Measurements from ENCODE around the gene PPCS.
"Not testable (repeated sequence)": the region's sequence is repeated elsewhere in the genome, so short reads cannot be mapped to it uniquely, and the experiment has no call there.

PPCS gene

DNA sequence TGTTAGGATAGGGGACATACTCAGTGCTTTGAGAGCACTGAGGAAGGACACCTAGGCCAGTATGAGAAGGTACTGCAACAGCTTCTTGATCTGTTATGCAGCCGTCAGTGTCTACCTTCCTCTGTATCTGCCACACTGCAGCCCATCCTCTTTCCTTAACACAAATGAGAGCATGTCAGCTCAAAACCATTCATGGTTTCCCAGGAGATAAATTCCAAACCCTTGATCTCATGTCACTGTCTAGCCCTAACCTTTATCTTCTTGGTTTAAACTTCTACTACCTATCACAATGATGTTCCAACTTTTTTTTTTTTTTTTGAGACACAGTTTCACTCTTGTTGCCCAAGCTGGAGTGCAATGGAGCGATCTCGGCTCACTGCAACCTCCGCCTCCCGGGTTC, 1.9 kb upstream of the PPCS start:
- DNase-seq: no peak

DNA sequence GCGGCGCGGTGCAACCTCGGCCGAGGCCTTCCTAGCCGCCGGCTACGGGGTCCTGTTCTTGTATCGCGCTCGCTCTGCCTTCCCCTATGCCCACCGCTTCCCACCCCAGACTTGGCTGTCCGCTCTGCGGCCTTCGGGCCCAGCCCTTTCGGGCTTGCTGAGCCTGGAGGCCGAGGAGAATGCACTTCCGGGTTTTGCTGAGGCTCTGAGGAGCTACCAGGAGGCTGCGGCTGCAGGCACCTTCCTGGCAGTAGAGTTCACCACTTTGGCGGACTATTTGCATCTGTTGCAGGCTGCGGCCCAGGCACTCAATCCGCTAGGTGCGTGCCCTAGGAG, 379 bp downstream of the PPCS start:
- DNase-seq: no peak

DNA sequence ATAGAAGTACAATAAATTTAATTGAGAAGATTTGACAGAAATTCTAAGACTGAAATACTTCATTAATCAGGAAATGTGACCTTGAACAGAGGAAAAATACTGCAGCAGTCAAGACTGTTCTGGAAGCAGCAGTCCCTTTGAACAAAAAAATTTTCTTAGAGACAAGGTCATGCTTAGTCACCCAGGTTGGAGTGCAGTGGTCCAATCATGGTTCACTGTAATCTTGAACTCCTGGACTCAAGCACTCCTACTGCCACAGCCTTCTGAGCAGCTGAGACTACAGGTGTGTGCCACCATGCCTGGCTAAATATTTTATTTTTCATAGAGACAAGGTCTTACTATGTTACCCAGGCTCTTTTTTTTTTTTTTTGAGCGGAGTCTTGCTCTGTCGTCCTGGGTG, 4.9 kb downstream of the PPCS start:
- no peak for DNase-seq

DNA sequence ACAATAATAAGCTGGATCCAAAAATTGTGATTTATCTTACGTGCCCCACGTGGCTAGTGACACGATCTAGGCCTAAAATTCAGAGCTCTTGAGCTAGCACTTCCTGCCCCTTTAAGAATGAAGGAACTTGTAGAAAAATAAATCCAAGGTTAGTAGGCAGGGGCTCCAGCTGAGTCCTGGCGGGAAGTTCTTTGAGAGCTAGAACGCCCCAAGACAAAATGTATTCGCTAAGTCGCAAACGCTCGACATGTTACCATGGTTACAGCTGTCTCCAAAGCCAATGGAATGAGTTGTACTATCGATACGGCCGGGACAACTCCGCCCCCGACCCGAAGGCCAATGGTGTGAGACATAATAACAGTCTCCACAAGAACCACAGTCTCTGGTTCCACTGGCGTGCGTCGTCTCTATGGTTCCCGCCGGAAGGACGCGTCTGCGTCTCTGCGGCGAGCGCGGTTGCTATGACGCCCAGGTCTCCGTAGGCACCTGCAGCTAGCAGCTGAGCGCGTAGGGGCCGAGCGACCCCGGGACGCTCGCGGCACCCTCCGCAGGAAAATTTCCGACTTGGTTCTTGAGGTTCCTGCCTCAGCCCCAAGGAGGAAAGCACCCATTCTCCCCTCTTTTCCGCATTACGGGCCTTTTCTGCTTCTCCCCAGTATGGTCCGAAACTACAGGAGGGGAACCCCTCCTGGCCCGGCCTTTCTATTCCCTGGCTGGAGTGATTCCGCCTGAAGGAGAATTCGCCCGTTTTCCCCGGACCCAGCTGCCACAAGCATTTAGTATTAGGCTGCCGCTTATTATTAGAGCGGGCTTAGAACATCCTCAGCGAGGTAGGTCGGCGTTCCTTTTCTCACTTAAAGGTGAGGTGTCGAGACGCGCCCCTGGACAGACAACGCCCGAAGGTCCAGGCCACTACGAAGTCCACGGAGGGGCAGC, 6.8 kb downstream of the PPCS start, which contains the start of gene CCDC30:
Gene CCDC30 (plus strand): TSS at position 459 of the 936 bp plus-strand sequence. CDS start 17,266 bp downstream, outside the sequence.
- peak; percentile 97 for DNase-seq

DNA sequence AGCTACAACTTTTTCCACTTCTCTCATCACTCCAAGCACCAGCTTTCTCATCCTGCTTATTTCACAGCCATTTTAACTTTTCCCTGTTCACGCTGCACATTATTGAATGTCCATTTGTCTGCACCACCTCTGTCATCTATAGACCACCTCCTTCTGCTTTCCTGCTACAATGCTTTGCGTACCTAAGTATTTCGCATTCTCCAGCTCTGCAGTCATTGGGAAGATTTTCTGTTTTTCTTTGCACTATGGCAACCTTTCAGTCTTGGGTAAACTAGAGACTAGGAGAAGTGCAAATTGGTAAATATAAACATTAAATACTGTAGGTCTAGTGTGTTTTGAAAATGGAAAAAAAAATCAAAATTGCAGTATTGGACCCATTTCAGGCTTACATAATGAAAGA, 7.6 kb downstream of the PPCS start:
- no peak for DNase-seq

DNA sequence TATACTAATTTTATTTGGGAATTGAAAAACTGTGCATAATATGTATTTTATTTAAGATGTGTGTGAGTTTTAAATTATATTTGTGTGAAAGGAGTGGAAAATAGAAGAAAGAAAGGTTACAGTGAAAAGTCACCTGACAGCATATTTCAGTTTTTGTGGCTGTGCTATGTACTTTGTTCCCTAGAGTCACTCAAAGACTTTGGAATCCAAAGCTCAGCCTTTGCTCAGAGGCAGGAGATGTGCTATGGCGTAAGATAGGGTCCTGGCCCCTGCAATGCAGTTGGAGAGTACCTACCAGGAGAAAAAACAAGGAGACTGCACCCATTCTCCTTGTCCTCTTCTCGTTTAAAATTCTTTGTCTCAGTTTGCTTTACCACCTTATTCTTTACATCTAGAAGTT, 9.7 kb downstream of the PPCS start:
- no peak for DNase-seq

DNA sequence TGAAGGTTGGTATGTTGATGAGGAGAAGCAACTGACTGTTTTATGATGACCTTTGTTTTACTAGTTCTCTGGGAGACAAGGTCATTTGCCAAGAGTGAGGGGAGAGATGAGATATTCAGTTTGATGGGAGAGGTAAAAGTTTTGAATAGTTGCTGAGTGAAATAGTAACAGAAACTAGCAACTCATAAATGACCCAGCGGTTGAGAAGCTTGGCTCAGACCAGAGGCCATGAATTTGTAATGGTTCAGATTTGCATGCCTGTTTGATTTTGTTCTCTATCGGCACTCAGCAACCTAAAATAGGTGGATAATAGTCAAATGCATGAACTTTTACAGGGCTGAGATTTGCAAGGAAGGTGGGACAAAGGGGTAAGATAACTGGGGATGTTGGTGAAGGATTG, 13.4 kb downstream of the PPCS start:
- DNase-seq: no peak

DNA sequence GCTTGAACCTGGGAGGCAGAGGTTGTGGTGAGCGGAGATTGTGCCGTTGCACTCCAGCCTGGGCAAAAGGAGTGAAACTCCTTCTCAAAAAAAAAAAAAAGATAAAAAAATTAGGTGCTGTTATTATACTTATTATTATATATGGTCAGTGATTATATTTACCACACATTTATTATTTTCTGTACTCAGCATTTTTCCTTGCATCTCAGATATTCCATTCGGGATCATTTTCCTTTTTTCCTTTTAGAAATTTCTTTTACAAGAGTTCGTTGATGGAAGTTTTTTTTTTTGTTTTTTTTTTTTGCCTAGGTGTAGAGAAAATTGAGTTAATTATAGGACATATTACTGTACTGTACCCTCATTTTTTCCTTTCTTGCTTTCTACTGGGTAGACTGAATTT, 20.3 kb downstream of the PPCS start:
- no peak for DNase-seq

DNA sequence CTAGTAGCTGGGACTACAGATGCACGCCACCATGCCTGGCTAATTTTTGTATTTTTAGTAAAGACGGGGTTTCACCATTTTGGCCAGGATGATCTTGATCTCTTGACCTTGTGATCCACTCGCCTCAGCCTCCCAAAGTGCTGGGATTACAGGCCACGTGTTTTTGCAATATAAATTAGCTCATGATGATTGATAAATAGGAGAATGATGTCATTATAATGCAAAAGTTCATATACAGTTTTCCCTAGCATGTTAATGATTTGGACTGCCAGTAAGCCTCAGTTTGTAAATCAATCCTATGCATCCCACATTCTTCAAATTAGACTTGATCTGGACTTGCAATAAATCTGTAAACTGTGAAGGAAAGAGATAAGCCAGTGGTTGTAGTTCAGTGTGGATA, 21.0 kb downstream of the PPCS start:
- not testable (repeated sequence) for DNase-seq

DNA sequence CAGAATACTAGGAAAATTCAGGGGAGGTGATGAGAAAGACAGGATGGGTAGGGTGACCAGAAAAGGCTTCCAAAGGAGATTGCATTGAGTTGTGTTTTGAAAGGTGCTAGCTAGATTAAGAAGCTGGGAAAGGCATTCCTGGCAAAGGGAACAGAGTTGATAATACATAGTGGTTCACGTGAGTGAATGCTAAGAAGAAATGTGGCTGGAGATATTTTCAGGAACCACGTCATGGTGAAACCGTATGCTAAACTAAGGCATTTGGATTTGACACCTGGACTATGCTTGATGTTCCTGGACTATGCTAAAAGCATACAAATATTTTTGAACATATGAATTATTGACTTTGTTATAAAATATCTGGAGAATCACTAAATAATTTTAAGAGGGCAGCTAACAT, 21.4 kb downstream of the PPCS start:
- DNase-seq: no peak

DNA sequence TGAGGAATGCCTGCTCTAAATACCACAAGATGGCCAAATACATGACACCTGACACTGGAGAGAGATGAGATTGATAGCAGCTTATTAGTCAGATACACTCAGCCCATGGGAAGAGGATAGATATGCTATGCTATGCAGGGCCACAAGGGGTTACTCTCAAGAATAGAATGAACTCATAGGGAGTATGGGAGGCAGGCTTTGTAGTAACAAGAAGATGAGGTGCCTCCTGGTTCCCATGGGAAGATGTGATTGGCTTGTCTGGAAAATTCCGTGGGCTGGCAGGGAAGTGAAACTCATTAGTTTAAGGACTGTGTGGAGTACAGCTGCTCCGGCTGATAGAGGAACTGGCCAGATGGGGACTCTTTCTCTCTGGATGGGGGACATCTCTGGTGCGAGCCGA, 23.3 kb downstream of the PPCS start:
- no peak for DNase-seq

DNA sequence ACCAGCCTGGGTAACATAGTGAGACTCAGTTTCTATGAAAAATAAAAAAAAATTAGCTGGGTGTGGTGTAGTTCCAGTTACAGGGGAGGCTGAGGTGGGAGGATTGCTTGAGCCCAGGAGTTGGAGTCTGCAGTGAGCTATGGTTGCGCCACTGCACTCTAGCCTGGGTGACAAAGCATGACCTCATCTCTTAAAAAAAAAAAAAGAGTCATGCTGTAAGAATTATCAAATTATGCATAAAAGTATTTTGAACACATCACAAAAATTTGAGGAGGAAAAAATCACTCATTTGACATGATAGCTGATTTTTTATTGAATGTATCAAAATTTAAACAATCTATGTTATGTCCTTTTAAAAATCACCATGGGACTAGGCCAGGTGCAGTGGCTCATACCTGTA, 24.6 kb downstream of the PPCS start:
- DNase-seq: no peak

DNA sequence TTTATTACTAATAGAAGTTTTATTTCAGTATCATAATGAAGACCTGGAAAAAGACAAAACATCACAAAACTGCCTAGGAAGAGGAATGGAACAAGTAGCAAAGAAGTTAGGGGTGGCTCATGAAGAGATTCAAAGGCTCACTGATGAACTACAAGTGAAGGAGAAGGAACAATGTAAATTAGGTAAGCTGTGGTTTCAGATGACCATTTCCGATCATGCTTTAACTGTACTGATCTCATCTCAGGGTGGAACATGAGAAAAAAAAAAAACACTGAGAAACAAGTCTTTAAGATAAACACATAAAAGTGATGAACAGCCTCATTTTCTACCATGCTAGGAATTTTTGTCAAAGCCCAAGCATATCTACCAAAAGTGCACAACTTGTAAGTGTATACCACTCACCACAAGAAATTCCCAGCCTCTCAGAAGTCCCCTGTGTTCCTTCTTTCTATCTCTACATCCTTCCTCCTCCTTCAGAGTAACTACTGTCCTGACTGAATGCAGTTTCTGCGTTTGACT, 26.4 kb downstream of the PPCS start:
- DNase-seq: no peak

DNA sequence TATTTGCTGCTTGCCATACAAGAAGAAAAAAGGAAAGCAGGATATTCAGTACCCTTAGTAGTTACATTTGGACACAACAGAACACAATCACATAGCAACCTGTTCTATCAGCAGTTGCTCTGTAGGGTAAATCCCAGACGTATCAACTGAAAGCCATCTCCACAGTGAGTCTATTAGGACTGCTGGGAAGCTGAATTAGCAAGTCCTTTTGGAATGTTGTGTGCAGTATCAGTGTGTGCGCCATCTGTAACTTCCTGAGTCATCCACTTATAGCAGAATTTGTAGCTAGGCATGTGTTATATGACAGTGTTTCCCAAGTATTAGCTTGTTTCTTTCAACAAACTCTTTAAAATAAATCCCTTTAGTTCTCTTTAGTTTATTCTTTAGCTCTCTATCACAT, 28.0 kb downstream of the PPCS start:
- peak; percentile 17 for DNase-seq

DNA sequence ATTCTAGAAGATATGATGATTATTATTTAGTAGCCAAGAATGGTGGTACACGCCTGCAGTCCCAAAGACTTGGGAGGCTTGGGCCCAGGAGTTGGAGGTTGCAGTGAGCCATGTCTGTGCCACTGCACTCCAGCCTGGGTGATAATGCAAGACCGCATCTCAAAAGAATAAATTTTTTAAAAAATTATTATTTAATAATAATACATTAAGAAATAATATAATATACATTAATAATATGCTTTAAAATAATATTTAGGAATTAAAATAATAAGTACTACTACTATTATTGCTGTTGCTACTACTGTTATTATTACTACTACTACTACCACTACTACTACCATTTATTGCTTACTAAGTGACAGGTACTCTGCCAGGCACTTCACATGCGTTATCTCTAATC, 33.9 kb downstream of the PPCS start:
- no peak for DNase-seq

DNA sequence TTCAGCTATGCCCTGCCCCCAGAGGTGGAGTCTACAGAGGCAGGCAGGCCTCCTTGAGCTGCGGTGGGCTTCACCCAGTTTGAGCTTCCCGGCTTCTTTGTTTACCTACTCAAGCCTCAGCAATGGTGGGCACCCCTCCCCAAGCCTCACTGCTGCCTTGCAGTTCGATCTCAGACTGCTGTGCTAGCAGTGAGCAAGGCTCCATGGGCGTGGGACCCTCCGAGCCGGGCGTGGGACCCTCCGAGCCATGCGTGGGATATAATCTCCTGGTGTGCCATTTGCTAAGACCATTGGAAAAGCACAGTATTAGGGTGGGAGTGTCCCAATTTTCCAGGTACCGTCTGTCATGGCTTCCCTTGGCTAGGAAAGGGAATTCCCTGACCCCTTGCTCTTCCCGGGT, 45.7 kb downstream of the PPCS start:
- not testable (repeated sequence) for DNase-seq

DNA sequence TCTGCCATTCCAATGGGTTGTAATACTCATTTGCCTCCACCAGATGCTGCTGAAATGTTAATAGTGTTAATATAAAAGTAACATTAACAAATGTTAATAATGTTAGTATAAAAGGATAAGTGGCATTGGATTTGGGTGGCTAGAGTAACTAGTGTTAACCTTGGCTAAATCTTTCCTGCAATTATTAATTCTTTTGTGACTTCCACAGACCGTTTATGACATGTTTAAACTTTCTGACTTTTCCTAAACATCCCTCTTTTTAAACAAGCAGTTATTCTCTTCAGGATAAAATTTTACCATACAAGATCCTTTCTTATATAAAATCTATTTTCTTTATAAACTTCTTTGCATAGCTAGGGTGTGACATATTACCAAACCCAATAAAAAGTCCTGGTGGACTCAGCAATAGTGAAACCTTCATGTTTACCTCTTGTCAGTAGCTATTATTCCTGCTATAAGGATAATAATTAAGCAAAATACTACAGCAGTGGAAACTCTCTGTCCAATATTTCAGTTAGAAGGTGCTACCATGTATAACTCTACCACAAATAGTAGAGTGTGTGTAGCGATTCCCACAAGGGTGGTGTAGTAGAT, 48.3 kb downstream of the PPCS start:
- DNase-seq: no peak

DNA sequence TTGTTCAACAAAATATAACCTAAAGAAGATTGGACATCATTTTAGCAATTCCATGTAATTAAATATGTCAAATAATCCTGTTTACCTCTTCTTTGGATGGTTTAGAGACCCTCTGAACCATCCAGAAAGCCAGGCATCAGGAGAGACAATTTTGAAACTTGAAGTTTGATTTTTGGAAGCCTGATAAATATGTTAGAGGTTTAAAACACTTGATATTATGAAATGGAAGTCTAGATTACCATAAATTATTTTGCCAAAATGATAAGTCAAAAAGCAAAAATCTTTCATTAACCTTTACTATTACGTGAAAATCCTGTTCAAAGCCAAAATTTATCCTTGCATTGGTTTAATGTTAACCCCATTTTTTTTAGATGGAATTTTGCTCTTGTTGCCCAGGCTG, 50.2 kb downstream of the PPCS start:
- DNase-seq: no peak
